ENCODE data around the gene PRKACB. TPM values are rescaled to one million over a fixed set of nuclear protein-coding genes. Genes with fewer than 3 reads are reported as not detected.
"Not testable (repeated sequence)": the region's sequence is repeated elsewhere in the genome, so short reads cannot be mapped to it uniquely, and the experiment has no call there.

Gene PRKACB
- polyA plus RNA-seq, 12 donors: 21.5 to 37.2 (median 29.2) TPM; not detected in 1

GRCh38 chr1:84206375-84206774 lies 62.3 kb downstream of the PRKACB start:
- DNase-seq: no peak

GRCh38 chr1:84208935-84209334 lies 64.9 kb downstream of the PRKACB start:
- DNase-seq: no peak

- no peak for DNase-seq
Measured at GRCh38 chr1:84214115-84214956, 70.3 kb downstream of the PRKACB start.

- DNase-seq: no peak
Measured at GRCh38 chr1:84217239-84217638, 73.2 kb downstream of the PRKACB start.

- DNase-seq: no peak
Measured at GRCh38 chr1:84223751-84224432, 79.8 kb downstream of the PRKACB start.

- DNase-seq: no peak
Measured at GRCh38 chr1:84224905-84225304, 80.8 kb downstream of the PRKACB start.

GRCh38 chr1:84225646-84226045 lies 81.6 kb downstream of the PRKACB start:
- DNase-seq: no peak

- not testable (repeated sequence) for DNase-seq
Measured at GRCh38 chr1:84232676-84233075, 88.6 kb downstream of the PRKACB start.

- DNase-seq: no peak
Measured at GRCh38 chr1:84236256-84236655, 92.2 kb downstream of the PRKACB start.

GRCh38 chr1:84242641-84243040 lies 98.6 kb downstream of the PRKACB start:
- DNase-seq: no peak

GRCh38 chr1:84245563-84245962 lies 101.5 kb downstream of the PRKACB start:
- DNase-seq: no peak

GRCh38 chr1:84246213-84246612 lies 102.1 kb downstream of the PRKACB start:
- no peak for DNase-seq

- DNase-seq: no peak
Measured at GRCh38 chr1:84247425-84248220, 103.6 kb downstream of the PRKACB start.

- no peak for DNase-seq
Measured at GRCh38 chr1:84250668-84251067, 106.6 kb downstream of the PRKACB start.

GRCh38 chr1:84253036-84253435 lies 109.0 kb downstream of the PRKACB start:
- no peak for DNase-seq

GRCh38 chr1:84253891-84254290 lies 109.8 kb downstream of the PRKACB start:
- DNase-seq: no peak

- no peak for DNase-seq
Measured at GRCh38 chr1:84254703-84255238, 110.7 kb downstream of the PRKACB start.

- DNase-seq: no peak
Measured at GRCh38 chr1:84255582-84255981, 111.5 kb downstream of the PRKACB start.

GRCh38 chr1:84257617-84258016 lies 113.5 kb downstream of the PRKACB start:
- DNase-seq: no peak

GRCh38 chr1:84259376-84259775 lies 115.3 kb downstream of the PRKACB start:
- no peak for DNase-seq

- no peak for DNase-seq
Measured at GRCh38 chr1:84259989-84260388, 115.9 kb downstream of the PRKACB start.

GRCh38 chr1:84260852-84261518 lies 116.9 kb downstream of the PRKACB start:
- DNase-seq: no peak
